NCI-H2171 treated with DMSO at 0.1 percent for 48 hours (cell line): Measurements from ENCODE around the gene ATP8A1.
"Not testable (repeated sequence)": the region's sequence is repeated elsewhere in the genome, so short reads cannot be mapped to it uniquely, and the experiment has no call there.

Experiments
- DNase-seq: peaks from one replicate; lab custom pipeline; 2025; lab: John Stamatoyannopoulos, UW

Gene ATP8A1

DNA sequence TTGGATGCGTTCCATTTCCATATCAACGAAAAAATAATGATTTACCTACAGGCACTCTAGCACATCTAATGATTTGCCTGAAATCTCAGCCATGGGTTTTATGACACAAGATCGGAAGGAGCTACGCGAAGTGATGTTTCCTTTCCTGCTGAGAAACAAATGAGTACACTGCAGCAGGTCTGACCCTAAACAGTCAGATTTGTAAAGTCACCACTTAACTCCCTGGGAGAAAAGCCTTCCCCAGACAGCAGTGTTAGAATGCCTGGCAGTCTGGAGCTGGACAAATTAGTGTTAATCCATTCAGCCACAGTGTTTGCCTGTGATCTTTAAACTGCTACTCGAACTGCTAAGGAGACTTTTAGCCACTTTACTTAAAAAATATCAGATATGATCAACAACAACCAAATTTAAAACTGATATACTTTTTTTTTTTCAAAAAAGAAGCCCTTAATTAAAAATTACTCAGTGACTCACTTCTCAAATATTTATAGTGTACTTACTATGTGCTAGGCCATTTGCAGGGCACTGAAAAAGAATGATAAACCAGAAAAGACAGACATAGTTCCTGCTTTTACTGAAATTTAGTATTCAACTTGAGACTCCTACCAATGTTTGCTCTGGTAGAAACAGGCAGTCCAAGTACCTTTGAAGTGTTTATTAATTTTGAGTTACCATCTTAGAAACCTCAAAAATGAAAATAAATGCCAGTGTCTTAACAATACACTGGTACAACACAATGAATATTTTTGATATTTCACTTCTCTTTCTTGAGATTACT is 155.1 kb downstream of the ATP8A1 start:
- DNase-seq: no peak

DNA sequence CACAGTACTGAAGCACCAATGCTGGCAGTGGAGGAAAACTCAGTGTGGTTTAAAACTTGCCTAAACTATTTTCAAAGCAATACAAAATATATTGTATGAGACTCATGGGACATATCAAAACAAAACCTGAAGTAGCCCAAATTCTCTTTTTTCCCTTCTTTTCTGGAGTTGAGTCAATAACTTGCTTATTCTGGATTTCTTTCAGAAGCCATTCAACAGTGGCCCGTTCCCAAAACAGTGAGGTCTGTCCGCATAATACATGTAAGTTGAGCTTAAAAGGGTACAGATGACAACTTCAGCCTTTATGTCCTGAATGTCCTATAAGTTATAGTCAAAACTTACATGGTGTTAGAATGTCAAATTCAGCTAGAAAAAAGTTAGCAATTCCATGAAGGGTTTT is 158.9 kb downstream of the ATP8A1 start:
- DNase-seq: no peak

DNA sequence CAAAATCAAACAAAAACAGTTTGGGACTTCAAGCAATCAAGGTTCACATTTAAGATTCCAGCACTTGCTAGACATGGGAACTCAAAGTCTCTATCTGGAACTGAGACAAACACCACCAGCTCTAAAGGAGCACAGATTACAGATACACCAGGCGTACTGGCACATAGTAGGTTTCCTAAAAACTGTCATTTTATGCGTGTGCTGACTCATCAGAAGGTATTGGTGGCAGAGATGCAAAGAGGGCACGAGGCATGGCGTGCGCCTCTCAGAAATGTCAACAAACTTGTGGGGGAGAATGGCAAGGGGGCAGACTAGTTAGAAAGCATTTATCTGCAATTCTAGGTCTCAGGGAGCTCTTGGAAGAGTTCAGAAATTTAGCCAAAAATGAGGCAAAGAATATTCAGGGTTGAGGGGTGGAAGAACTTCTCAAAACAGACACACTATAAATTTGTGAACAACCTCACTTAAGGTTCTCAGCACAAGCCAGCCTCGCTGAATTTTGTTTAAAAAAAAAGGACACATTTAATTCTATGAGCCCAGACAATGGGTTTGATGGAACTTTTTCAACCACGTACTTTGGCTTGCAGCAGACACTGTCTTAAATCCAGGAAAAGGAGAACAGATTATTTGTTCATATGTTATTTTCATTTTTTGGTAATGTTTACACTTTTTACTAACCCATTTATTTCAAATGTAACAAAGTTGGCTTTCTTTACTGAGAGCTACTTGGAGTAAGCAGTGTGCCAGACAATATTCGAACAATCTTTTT is 159.6 kb downstream of the ATP8A1 start:
- DNase-seq: no peak

DNA sequence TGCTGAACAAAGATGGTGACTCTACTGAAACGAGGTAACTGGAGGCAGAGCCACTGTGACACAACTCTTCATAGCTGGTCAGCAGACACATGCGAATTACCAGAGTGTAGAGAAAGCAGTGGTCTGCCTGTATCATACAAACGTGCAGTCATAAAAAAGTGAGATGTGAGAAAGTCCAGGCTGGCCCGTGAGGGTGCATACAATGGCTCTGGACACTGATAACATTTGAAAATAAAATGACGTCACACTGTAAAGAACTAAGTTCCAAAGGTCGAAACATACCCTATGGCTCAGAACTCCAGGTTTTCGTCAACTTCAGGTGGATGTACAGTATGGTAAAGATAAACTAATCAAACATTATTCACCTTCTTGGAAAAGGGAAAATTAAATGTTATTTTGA is 163.9 kb downstream of the ATP8A1 start:
- DNase-seq: no peak

DNA sequence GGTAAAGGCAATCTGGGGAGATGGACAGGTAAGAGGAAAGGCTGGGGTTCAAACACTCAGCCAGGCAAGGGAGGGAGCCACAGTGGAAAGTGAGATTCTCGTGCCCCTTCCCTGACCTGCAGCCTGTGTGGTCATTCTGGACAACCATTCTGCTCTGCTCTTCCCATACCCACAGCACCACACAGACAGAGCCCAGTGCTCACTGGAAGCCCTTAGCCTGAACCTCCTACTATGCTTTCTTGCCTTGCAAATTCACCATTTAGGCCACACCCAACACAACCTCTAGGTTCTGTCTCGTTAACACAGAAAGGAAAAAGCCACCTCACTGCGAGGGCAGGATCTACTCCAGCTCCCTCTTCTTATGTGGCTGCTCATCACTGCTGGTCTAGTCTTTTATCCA is 166.9 kb downstream of the ATP8A1 start:
- no peak for DNase-seq

DNA sequence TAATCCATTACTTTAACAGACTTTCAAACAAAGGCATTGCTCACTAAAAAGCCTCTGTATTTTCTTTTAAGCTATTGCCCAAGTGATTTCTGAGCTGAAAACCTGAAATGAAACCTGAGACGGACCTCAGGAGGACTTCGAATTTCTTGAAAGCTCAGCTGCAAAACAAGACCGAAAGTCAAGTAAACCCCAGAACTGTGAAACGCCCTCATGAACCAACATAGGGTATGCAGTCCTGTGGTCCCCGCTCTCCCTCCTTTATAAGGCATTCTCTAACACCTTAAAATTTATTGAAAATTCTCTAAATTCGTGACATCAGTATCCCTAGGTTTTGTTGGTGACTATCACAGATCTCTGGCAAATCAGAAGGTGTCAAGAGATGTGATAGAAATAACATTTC is 167.8 kb downstream of the ATP8A1 start:
- DNase-seq: no peak

DNA sequence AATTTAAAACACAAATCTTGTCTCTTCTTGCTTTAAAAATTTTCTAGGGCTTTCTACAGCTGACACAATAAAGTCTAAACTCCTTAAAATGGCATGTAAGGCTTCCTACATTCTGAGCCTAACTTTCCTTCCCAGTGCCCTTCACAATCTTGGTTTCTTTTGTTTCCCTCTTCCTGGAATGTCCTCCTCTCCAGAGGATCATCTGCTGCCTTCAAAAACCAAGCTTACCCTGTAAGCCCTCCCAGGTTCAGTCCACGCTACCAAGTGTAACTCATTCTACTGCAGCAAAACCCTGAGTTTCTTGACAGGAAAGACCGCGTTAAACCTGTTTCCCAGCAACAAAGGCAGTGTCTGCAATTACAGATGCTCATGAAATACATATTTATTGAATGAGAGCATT is 168.4 kb downstream of the ATP8A1 start:
- DNase-seq: no peak

DNA sequence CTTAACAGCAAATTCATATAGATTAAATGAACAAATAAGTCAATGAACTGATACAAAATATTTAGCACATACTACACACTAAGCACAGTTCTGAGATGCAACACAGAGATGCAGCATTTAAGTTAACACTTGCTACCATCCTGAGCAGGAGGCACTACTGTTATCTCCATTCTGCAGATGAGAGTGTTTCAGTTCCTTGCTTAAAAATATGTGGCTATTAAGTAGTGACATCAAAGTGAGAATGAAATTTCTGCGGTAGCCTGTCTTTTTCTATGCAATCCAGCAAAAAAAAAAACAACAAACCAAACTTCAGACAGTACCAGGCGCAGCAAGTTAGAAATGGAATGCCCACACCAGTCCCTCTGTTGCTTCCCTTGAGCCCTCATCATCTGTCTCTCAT is 168.8 kb downstream of the ATP8A1 start:
- DNase-seq: no peak

DNA sequence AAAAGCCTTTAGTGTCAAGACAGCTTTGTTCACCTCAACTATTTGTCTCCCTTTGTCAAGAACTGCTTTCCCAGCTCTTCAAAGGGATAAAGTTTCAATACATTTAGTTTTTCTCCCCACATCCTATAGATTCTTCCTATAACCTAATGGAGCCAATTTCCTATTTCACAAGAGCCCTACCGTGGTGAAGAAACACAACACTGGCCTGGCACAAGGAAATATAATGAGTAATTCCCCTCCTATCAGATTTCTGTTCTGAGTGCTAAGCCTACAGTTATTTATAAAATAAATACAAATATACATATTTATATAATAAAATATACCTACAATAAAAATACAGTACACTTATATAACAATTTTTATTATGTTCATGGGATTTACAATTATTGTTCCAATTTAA is 169.7 kb downstream of the ATP8A1 start:
- DNase-seq: no peak

DNA sequence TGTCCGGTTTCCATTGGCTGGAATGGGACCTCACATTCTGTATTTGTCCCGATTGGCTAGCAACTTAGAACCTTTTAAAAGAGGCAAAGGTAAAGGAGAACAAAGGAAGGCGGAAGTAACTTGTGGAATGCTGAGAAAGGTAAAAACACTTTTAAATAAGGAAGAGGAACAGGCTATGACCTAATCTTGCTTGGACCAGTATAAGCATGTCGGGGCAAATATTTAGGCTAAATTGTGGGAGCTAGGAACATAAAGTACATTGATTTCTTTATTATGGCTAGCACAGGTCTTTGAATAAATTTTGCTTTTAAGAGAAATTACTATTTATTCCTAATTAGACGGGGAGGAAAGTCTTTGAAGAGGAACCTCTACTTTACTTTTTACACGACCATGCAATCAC is 170.7 kb downstream of the ATP8A1 start:
- DNase-seq: not testable (repeated sequence)

DNA sequence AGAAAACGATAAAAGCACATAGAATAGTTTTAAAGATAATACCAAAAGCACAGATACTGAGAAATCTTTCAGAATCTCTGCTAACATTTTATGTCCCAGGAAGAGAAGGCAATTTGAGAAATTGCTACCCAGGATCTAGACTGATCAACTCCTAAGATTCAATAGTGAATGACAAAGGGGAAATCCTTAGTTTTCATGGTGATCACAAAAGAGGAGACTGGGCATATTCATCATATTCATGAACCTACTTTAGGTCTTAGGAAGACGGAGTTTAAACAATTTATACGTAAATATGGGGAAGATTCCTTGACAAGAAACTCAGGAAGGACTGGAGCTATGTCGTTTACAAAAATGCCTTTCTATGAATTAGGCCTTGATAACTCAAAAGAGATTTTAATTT is 172.3 kb downstream of the ATP8A1 start:
- no peak for DNase-seq

DNA sequence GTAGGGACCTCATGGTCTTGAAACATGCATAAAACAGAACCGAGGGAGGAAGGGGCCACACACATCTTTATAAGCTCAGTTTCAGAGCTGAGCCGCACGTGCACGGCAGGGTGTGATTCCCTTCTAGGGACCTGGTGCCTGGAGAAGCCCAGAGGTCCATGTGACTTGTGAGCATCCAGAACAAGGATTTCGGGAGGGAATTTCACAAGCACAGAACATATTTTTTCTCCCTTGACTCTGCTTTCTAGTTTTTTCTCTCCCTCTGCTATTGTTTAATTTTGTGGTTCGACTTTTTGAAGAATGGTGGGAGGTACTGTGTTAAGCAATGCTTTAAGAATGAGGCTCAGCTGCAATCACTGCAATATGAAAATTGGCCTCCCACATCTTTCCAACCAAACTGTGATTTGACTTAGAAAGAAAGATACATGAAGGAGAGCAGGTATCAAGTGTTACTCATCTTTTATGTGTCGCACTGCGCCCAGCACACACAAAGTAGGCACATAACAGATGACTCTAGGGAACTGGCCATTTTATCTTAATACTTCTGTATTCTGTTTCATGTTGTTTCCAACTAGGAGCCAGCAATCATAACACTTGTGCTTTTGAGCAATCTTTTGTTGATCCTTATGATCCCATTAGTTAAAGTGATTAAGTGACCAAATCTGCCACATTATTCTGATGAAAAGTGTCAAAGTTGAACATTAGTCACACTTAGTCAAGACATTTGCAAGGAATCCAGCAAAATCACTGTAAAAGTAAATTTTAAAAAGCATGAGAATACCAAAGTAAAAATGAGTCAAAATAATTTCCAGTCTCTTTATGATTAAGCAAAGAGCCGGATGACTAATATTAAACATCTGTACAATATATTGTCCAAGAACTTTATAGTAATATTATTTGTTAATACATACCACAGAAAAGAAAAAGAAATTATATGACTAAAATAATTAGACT is 173.2 kb downstream of the ATP8A1 start:
- no peak for DNase-seq

DNA sequence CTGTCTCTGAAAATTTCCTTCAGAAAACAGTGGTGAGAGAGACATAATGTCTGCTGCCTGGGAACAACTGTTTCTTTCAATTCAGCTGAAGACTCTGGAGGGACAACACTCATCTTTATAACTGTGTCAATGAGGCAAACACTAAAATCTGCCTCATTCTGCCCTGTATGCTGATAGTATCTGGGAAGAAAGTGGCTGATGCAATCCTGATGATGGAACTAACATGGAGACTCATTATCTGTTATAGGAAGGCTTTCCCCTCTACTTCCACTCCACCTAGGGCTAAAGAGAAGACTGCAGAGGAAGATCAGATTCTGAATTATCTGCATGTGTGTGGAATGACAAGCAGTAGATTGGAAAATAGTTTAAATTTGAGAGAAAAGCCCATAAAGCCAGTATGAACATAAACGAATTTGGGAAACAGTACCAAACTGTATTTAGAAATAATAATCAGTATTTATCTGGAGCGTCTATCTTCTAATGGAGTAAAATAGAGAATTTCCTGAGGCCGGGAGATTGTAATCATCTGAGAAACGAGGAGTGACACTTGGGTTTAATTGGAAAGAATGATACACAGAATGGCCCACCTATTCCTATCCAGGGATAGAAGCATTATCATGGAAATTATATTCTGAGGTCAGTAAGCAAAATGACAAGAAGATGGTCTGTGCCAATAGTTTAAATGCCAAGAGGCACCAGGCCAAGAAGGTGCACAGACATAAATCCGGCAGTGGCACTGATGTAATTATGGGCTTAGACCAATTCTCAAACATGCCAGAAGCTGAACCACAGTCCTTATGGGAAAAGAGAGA is 174.2 kb downstream of the ATP8A1 start:
- no peak for DNase-seq

DNA sequence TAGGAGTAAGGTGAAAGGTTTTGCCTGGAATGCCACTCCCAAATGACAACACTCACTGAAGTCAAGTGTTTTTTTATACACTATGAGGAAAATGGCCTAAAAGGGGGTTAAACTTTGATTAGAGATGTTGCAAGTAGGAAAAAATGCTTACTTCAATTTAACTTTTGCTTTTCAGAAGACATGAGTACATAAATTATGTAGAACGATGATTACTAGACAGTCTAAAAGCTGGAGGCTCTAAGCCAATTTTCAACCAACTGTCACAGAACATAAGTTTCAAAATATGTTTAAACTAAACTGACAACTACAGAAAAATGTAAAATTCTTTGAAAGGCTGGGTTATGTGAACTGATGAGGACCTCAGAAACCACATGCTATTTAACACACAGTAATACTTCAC is 176.2 kb downstream of the ATP8A1 start:
- no peak for DNase-seq

DNA sequence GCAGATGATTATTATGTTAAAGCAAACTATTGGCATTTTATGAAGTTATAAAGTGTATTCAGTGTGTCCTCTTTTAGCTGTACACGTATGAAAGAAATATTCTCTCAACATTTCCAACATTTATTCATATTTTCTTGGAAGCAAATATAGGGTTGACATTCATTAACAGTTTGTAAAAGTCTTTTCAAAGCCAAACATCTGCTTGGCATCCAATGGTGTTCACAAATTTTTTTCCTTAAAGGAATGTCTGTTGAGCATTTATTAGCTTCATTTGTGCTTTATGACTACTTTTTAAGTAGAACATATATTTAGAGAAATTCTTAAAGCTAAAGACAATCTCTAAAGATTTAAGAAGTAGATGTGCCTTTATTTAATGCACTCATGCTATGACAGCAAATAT is 176.6 kb downstream of the ATP8A1 start:
- DNase-seq: no peak

DNA sequence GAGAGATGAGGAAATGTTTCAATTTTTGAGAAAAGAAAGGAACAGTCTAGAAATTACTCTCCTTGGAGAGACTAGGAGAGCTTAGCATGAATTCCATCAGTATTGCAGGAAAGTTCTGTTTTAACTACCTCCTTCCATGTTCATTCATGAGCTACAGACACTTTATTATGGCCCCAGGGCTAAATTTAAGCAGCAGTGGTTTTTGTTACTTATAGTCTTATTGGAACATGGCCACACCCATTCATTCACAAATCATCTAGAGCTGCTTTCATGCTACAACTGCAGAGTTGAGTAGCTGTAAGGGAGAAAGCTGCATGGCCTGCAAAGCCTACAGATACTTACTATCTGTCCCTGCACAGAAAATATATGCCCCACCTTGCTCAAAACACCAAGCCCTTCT is 178.0 kb downstream of the ATP8A1 start:
- DNase-seq: no peak

DNA sequence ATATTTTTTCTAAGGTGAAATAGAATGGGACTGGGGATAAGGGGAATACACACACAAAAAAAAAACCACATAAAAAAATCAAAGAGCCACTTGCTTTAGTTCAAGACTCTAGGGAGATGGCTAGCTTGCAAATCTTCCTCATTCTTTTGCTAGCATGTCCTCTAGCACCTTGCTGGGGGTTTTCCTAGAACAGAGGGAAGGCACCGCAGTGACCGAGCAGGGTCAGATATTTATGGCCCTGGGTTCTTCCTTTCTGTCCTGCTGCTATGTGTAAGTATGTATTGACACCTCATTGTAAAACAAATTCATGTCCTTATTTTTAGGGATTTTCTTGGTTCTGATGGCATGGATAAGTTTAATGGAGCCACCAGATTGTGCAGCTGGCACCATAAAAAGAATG is 178.4 kb downstream of the ATP8A1 start:
- no peak for DNase-seq

DNA sequence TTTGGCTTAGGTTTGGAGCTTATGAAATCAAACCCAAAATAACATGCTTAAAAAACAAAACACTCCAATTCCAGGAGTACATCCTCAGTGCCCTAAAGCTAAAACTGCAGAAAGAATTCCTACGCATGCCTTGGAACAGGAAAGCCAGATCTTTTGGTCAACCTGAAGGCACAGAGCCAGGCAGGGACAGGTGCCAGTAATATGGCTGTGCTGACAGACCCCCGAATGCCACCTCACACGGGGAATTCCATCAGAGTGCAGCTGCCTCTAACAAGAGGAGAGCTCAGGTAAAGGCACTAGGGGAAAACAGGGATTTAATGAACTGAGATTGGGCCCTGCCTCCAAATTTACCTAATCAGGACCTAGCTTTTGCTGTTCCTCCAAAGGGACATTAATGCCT is 182.5 kb downstream of the ATP8A1 start:
- no peak for DNase-seq

DNA sequence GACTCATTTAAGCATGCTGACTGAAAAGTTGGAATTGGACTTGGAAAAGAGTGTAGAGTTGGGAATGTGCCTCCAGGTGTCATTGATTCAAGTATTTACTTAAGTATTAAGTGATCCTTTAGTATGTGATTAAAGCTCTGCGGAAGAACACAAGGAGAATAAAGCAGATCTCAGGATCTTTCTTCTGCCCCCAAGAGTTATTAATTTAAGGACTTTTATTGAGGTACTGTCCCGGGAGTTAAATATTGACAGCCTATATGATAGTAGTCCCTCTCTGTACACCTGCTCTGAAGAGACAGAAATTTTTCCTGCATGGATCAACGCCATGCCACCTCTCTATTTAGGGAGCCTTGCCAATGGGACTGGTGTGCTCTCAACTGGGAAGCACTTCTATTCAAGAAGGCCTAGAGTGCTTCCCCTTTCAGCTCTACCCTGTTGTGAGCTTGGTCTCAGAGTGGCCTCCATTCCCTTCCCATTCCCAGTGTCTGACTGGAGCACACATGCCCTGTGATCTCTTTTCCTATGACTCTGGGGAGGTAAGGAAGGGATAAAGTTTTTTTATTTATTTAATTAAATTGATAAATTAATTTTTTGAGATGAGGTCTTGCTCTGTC is 183.7 kb downstream of the ATP8A1 start:
- DNase-seq: no peak

DNA sequence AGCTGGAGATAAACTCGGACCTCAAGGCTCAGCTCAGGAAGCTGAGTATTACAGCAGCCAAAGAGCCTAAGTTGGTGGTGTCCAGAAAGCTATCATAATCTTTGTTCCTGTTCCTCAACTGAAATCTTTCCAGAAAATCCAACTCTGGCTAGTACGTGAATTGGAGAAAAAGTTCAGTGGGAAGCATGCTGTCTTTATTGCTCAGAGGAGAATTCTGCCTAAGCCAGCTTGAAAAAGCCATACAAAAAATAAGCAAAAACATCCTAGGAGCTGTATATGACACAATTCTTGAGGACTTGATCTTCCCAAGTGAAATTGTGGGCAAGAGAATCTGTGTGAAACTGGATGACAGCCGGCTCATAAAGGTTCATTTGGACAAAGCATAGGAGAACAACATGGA is 185.0 kb downstream of the ATP8A1 start:
- DNase-seq: no peak

DNA sequence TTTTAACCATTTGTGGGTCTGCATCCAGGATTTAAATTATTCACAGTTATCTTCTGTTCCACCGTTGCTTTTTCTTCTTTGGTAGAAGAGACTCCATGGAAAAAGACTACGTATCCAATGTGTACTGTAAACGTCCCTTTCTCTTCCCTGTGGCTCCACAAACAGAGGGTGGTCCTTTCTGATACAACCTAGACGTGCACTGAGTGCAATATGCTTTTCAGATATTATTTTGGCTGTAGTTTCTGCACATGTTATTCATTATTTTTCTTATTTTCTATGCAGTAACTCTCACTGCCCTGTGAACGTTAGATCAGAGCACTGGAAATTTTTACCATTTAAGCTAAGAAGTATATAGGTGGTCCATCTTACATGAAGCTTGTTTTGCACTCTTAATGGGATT is 186.9 kb downstream of the ATP8A1 start:
- DNase-seq: no peak
